ENCODE results near the gene RBMS1.
A peak's percentile ranks its signal among the peaks of the same experiment; 100 is the strongest.

Gene RBMS1

DNA sequence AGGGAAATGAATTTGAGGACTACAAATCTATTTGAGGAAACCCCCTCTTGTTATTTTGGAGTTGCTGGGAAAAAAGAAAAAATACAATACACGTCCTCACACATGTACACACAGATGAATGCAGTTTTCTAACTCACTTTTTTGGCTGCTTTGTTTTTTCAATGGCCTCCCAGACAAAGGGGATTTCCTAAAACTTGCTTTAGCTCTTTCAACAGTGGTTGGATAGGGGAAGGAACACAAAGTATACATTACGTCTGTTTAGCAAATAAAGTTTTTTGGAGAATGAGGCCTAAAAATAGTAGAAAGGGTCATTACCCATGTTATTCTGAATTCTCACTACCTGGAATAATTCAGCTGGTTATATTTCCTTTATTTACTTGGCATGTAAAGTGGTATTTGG is 168.2 kb downstream of the RBMS1 start:
- Histone ChIP-seq H3K27me3 (ENCODE audit: control insufficient read depth, low read length) (0 out of 2 replicates have a peak, but pooled peaks cover 2% of the 10 kb centered on the region), H4K20me1 (ENCODE audit: control insufficient read depth, insufficient read depth, low read depth, low read length) (no peaks in the 10 kb centered on the region), H3K4me3 (ENCODE audit: low read length) (no peak overlapping the region), H3K9me3 (ENCODE audit: control insufficient read depth, insufficient read depth, low read length) (no peaks in the 10 kb centered on the region), H3F3A (ENCODE audit: control insufficient read depth, insufficient read depth) (no peaks in the 10 kb centered on the region), H3K4me2 (ENCODE audit: low read length) (no peak overlapping the region), H3K27ac (ENCODE audit: low read depth, low read length) (no peak overlapping the region), H3K4me1 (ENCODE audit: control insufficient read depth, low read length) (no peaks in the 10 kb centered on the region), H3K79me2 (ENCODE audit: control insufficient read depth, low read length) (no peaks in the 10 kb centered on the region), H3K36me3 (ENCODE audit: control insufficient read depth, low read length) (no peaks in the 10 kb centered on the region), H3K9me2 (replicated peaks; ENCODE audit: control insufficient read depth, low read length) (no peaks in the 10 kb centered on the region)
- TF ChIP-seq EZH2phosphoT487 (IDR thresholded peaks at IDR 0.05; ENCODE audit: borderline replicate concordance, low read length), result no peak
- TF ChIP-seq, protein P1, sequence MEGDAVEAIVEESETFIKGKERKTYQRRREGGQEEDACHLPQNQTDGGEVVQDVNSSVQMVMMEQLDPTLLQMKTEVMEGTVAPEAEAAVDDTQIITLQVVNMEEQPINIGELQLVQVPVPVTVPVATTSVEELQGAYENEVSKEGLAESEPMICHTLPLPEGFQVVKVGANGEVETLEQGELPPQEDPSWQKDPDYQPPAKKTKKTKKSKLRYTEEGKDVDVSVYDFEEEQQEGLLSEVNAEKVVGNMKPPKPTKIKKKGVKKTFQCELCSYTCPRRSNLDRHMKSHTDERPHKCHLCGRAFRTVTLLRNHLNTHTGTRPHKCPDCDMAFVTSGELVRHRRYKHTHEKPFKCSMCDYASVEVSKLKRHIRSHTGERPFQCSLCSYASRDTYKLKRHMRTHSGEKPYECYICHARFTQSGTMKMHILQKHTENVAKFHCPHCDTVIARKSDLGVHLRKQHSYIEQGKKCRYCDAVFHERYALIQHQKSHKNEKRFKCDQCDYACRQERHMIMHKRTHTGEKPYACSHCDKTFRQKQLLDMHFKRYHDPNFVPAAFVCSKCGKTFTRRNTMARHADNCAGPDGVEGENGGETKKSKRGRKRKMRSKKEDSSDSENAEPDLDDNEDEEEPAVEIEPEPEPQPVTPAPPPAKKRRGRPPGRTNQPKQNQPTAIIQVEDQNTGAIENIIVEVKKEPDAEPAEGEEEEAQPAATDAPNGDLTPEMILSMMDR (IDR thresholded peaks at IDR 0.05; ENCODE audit: low read depth, low read length, poor library complexity, severe bottlenecking), result no peak

DNA sequence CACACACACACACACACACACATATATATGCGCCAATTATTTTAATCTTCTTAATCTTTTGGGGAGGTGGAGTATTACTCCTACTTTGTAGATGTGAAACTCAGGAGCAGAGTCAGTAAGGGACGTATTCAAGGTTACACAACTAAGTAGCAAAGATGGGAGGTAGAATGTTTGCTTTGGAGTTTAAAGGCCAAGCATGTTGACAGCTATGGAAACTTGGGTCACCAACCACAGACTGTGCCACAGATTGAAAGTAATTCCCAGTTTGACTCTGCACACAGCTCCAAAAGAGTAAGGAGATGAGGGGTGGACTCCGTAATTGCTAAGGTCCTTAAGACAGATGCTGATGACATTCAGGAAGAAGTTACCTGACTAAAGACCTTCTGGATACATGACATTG is 168.7 kb downstream of the RBMS1 start:
- H3K4me2 ChIP-seq (ENCODE audit: low read length), result no peak overlapping the region
- H4K20me1 ChIP-seq (ENCODE audit: control insufficient read depth, insufficient read depth, low read depth, low read length), result no peaks in the 10 kb centered on the region
- no peak overlapping the region for H3K27ac ChIP-seq (ENCODE audit: low read depth, low read length)
- H3F3A ChIP-seq (ENCODE audit: control insufficient read depth, insufficient read depth), result no peaks in the 10 kb centered on the region
- H3K79me2 ChIP-seq (ENCODE audit: control insufficient read depth, low read length), result no peaks in the 10 kb centered on the region
- H3K4me1 ChIP-seq (ENCODE audit: control insufficient read depth, low read length), result no peaks in the 10 kb centered on the region
- H3K4me3 ChIP-seq (ENCODE audit: low read length), result no peak overlapping the region
- TF ChIP-seq EZH2phosphoT487 (IDR thresholded peaks at IDR 0.05; ENCODE audit: borderline replicate concordance, low read length), result no peak
- TF ChIP-seq, protein P1 (IDR thresholded peaks at IDR 0.05; ENCODE audit: low read depth, low read length, poor library complexity, severe bottlenecking), result no peak
- H3K9me2 ChIP-seq (replicated peaks; ENCODE audit: control insufficient read depth, low read length), result no peaks in the 10 kb centered on the region
- no peaks in the 10 kb centered on the region for H3K9me3 ChIP-seq (ENCODE audit: control insufficient read depth, insufficient read depth, low read length)
- H3K27me3 ChIP-seq (ENCODE audit: control insufficient read depth, low read length), result 0 out of 2 replicates have a peak, but pooled peaks cover 2% of the 10 kb centered on the region
- no peaks in the 10 kb centered on the region for H3K36me3 ChIP-seq (ENCODE audit: control insufficient read depth, low read length)

DNA sequence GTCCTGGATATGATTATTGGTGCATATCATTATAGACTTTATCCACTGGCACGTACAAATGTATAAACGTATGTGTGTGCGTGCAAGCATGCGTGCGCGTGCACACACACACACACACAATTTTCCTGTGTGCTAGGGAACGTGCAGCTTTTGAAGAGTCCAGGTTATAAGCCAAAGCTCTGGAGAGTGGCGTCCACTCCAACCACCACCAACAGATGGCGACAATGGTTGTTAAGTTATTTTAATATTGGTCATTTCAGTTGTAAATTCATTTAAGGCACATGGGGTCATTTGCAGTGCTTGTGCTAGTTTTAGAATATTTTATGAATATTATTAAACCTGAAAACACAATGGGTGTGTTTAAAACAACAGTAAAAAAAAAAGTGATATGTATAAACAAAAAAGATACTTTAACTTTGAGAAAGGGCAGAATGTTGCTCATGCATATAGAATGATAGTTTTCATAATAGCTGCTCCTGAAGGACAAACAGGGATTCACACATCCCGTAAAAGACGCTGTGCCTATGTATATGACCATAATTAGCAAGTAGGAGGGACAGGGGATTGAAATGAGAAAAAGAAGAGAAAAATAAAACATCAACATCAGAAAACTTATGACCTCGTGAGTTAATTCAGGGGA is 169.3 kb downstream of the RBMS1 start:
- Histone ChIP-seq H3K36me3 (ENCODE audit: control insufficient read depth, low read length) (no peaks in the 10 kb centered on the region), H3K9me3 (ENCODE audit: control insufficient read depth, insufficient read depth, low read length) (no peaks in the 10 kb centered on the region), H3K27me3 (ENCODE audit: control insufficient read depth, low read length) (0 out of 2 replicates have a peak, but pooled peaks cover 2% of the 10 kb centered on the region), H3K27ac (ENCODE audit: low read depth, low read length) (no peak overlapping the region), H3K4me3 (ENCODE audit: low read length) (no peak overlapping the region), H3K9me2 (replicated peaks; ENCODE audit: control insufficient read depth, low read length) (no peaks in the 10 kb centered on the region), H4K20me1 (ENCODE audit: control insufficient read depth, insufficient read depth, low read depth, low read length) (no peaks in the 10 kb centered on the region), H3K4me2 (ENCODE audit: low read length) (no peak overlapping the region), H3F3A (ENCODE audit: control insufficient read depth, insufficient read depth) (no peaks in the 10 kb centered on the region), H3K79me2 (ENCODE audit: control insufficient read depth, low read length) (no peaks in the 10 kb centered on the region), H3K4me1 (ENCODE audit: control insufficient read depth, low read length) (no peaks in the 10 kb centered on the region)
- TF ChIP-seq, protein P1 (IDR thresholded peaks at IDR 0.05; ENCODE audit: low read depth, low read length, poor library complexity, severe bottlenecking), result peak; percentile 71
- no peak for TF ChIP-seq EZH2phosphoT487 (IDR thresholded peaks at IDR 0.05; ENCODE audit: borderline replicate concordance, low read length)

Measured in DOHH2 (cell line).